GM21360 (cell line): ENCODE results near the gene CMIP.
"Not testable (repeated sequence)": the region's sequence is repeated elsewhere in the genome, so short reads cannot be mapped to it uniquely, and the experiment has no call there.

Source experiments
- ATAC-seq: cut with Tn5 transposase; IDR thresholded peaks from one replicate; pipeline ENCODE4 v1.9.1; 2021; ENCODE audit warnings: mild to moderate bottlenecking, moderate library complexity; ENCODE audit not compliant: unreplicated experiment

The CMIP gene

GRCh38 chr16:81421126-81421525 is 23.5 kb upstream of the CMIP start:
- no peak for ATAC-seq

- no peak for ATAC-seq
These were observed 23.1 kb upstream of the CMIP start for GRCh38 chr16:81421536-81421935.

- ATAC-seq = not testable (repeated sequence)
These were observed 22.5 kb upstream of the CMIP start for GRCh38 chr16:81422153-81422552.

- ATAC-seq = no peak
These were observed 19.8 kb upstream of the CMIP start for GRCh38 chr16:81424771-81425170.

GRCh38 chr16:81427219-81427618 is 17.4 kb upstream of the CMIP start:
- ATAC-seq = no peak

- no peak for ATAC-seq
These were observed 15.5 kb upstream of the CMIP start for GRCh38 chr16:81429045-81429521.

- peak; percentile 15 for ATAC-seq
These were observed 12.9 kb upstream of the CMIP start for GRCh38 chr16:81431554-81432353.

GRCh38 chr16:81432937-81433557 is 11.6 kb upstream of the CMIP start:
- no peak for ATAC-seq

GRCh38 chr16:81435103-81435502 is 9.5 kb upstream of the CMIP start:
- no peak for ATAC-seq

GRCh38 chr16:81435567-81435966 is 9.0 kb upstream of the CMIP start:
- ATAC-seq = no peak

- ATAC-seq = no peak
These were observed 8.2 kb upstream of the CMIP start for GRCh38 chr16:81436386-81436785.

GRCh38 chr16:81437865-81438264 is 6.7 kb upstream of the CMIP start:
- no peak for ATAC-seq

- ATAC-seq = no peak
These were observed 3.5 kb upstream of the CMIP start for GRCh38 chr16:81440888-81441761.

GRCh38 chr16:81442220-81442915 is 2.2 kb upstream of the CMIP start:
- no peak for ATAC-seq

- ATAC-seq = no peak
These were observed 1.5 kb upstream of the CMIP start for GRCh38 chr16:81442916-81443687.

GRCh38 chr16:81443688-81444447 is 740 bp upstream of the CMIP start:
- no peak for ATAC-seq

GRCh38 chr16:81445143-81445961 is 744 bp downstream of the CMIP start:
- ATAC-seq = no peak
